GM18873 (cell line): ENCODE measurements around the gene SSBP2.
"Not testable (repeated sequence)": the region's sequence is repeated elsewhere in the genome, so short reads cannot be mapped to it uniquely, and the experiment has no call there.

Source experiments
- ATAC-seq: cut with Tn5 transposase; IDR thresholded peaks from one replicate; pipeline ENCODE4 v1.9.1; 2021; ENCODE audit warnings: mild to moderate bottlenecking, moderate library complexity, moderate number of reproducible peaks; ENCODE audit not compliant: unreplicated experiment, low FRiP score

Gene SSBP2

DNA sequence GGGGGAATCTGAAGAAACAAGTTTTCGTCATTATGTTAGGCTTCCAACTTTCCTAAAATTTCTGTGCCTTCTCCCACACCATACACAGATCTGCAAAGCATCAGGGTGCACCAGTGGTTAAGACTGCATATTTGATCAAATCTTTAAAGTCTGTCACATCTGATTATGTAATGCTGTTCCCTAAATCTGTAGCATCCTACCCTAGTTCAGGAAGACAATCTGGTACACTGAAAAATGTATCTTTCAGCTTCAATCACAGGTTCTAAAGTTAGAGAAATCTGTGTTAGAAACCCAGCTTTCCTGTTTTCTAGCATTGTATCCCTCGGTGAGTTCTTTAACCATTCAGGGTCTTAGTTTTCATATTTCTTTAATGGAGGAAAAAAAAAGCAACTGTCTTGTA, 3.9 kb downstream of the SSBP2 start:
- no peak for ATAC-seq

DNA sequence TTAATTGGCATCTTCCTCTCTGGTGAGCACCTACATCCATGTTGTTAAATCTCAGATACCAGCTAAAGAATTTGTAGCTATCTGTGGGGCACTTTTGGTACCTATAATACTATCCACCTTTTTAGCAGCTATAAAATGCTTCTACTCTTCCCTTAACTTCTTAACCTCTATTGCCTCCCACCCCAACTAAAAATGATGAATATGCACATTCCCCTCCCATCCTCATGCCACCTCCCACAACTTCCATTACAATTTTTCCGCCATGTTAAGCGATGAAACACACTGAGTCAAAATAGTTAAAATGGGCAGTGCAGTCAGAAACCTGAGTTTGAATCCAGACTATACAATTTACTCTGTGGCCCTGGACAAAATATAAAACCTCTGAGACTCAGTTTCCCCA, 10.1 kb downstream of the SSBP2 start:
- no peak for ATAC-seq

DNA sequence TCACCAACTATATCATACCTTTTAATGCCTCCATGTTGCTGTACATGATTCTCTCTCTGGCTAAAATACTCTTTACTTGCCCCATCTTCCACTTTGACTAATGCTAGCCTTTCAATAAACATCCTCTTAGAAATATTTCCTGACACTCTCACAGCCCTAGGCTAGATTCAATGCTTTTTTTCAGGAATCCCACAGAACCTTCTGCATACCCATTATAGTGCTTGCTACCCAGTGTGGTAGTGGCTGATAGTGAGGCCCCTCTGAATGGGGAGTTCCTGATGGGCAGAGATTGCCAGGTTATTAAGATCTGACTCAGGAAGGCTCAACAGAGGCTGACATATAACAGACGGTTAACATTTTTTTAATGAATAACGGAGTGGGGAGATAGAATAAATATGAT, 11.6 kb downstream of the SSBP2 start:
- ATAC-seq = no peak

DNA sequence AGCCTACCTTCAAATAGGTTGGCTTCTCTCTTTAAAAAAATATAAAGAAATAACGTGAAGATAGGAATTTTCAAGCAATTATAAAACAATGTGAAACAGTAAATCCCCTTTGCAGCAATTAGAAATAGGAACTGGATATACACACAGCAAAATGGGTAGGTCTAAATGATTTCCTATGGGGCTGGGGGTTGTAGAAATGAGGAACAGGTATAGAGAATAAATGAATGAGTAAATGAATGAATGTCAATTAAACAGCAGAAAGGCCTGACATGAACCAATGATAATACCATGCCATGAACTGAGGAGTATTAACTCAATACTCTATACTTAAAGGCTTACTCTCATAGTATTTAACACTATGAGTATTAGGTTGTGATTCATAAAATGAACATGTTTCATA, 21.6 kb downstream of the SSBP2 start:
- ATAC-seq = no peak

DNA sequence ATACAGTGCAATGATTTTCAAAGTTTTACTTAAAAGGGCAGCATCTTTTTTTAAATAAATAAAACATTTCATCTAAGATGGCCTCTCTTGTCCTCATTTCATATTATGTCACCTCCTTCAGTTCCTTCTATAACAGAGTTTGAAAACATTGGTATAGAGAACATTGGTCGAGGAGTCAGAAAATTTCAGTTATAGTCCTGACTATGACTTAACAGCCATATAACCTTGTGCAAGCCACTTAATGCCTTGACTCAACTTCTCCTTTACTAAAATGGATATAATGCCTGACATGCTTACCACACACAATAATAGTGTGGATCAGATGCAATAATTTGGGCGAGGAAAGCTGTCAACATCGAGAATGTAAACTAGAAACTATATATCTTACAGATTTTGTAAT, 22.6 kb downstream of the SSBP2 start:
- no peak for ATAC-seq

DNA sequence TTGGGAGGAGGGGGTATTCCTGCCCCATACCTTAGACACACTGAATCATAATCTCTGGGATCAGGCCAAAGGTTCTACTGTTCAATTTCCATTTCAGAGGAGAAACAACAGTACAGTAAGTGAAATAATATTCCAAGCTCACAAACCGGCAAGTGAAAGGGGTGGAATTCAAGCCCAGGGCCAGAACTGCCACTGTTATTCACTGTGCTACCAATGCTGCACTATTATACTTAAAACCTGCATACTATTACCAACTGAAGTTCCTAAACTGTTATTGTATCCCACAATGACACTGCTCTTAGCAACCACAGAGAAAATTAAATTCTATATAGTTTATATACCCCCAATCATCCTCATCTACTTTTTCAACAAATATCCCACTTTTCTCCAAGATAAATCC, 24.6 kb downstream of the SSBP2 start:
- no peak for ATAC-seq

DNA sequence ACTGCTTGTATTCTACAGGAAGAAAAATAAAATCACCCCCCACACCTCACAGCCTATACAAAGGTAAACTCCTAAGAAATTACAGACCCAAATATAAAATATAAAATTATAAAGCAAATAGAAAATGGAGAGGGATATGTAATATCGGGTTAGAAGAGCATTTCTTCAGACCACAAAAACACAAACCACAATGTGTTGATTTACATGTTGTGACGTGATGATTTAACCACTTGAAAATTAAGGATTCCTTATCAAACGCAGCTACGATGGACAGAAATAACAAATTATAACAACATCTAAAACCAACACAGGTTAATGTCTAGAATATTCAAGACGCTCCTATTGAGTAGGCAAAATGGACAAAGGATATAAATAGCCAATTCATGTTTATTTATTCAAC, 26.3 kb downstream of the SSBP2 start:
- ATAC-seq = no peak

DNA sequence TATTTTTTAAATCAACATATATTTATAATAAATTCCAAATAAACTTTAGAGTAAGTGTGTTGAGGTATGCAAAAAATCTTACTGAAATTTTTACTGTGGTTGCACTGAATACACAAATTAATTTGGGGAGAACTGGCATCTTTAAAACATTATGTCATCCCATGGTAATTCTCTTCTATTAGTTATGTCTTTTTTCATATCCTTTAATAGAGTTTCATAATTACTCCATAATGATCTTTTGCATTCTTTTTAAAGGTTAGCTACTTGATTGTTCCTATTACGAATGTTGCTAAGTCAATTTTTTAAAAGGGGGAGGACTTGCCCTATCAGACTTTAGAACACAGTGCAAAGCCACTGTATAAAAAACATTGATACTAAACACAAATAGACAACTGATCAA, 26.8 kb downstream of the SSBP2 start:
- ATAC-seq = no peak

DNA sequence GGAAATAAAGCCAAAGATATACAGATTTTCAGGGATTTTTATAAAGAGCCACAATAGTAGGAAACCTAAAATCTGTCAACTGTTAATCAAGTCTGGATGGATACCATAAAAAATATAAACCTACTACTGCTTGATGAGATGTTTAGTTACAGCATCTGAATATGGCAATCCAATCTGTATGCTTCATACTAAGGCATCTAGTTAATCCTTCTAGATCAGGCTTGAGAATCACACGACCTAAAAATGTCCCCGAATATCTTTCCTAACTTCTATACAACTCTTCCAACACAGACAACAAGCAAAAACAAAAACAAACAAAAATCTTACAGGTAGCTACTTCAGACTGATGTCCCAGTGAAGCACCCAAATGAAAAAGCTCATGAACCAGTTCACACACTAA, 29.8 kb downstream of the SSBP2 start:
- ATAC-seq = no peak

DNA sequence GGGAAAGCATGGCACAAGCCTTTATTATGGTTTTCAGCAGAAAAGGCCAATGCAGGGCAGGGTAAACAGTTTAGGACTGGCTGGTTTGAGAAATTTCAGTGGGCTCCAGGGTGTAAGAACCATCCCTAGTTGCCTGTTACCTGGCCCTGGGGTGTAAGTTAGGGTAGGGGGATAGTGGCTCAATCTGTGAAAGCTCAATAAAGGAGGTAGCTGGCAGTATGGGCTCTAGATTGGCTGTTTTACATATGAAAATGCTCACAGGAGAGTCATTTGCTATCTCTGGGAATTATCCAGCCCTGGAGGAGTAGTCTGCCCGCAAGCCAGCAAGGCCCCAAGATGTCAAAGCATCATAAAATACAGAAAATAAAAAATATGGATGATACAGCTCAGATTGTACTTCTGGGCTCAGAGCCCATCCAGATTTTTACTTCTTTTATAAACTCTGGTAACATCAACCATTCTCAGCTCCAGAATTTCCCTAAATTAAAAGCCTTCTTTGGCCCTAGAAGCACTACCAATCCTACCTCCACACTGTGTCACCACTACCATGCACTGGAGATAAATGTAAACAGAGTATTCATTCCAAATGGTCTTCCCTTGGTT, 31.1 kb downstream of the SSBP2 start:
- ATAC-seq = no peak

DNA sequence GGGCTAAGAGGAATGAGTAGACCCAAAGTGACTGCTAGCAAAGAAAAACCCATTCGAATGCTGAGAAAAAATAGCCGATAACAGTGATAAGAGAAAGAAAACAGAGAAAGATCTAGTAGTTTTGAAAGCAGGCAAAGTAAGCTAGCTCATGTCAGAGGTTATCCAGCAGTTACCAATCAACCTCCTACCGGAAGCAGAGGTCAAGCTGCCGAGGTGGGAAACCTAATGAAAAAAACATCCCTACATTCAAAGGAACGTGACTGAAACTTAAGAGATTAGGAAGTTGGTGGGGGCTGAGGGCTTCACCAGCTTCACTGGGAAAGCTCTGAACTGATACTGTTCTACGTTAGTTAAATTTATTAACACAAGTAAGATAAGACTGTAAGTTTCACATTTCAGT, 32.6 kb downstream of the SSBP2 start:
- ATAC-seq = no peak

DNA sequence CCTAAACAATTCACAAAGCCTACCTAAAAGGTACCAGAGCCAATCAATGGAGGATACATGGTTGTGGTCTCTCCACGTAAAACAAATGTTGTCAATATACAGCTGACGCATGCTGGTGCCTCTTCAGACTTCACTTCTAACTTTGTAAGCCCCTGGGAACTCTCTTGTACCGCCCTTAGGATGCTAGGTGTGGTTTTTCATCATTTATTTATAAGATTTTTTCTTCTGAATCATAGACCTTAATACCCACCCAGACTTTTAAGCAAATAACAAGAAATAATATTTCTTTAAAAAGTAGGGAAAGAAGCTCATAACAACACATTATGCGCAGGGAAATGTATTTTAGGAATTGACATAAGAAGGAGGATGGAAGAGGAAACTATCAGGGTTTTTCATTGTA, 33.0 kb downstream of the SSBP2 start:
- ATAC-seq = no peak

DNA sequence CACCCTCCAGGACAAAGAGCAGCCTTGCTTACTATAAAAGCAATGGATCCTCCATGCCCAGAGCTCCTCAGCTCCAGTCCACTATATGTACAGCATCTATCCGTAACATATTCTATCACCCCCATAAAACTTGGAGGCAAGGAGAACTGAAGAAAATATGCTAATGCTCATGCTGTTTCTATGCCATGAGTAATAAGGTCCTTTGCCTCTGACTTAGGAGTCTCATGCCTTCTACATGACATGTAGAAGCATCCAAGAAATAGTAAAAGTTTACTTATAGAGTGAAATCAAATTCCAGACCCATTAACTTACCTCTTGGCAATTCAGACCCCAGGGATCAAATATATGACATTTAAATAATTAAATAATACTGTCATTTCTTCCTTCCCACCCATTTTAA, 33.7 kb downstream of the SSBP2 start:
- ATAC-seq = no peak

DNA sequence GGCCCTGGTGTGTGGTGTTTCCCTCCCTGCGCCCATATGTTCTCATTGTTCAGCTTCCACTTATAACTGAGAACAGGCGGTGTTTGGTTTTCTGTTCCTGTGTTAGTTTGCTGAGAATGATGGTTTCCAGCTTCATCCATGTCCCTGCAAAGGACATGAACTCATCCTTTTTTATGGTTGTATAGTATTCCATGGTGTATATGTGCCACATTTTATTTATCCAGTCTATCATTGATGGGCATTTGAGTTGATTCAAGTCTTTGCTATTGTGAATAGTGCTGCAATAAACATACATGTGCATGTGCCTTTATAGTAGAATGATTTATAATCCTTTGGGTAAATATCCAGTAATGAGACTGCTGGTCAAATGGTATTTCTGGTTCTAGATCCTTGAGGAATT, 36.8 kb downstream of the SSBP2 start:
- not testable (repeated sequence) for ATAC-seq

DNA sequence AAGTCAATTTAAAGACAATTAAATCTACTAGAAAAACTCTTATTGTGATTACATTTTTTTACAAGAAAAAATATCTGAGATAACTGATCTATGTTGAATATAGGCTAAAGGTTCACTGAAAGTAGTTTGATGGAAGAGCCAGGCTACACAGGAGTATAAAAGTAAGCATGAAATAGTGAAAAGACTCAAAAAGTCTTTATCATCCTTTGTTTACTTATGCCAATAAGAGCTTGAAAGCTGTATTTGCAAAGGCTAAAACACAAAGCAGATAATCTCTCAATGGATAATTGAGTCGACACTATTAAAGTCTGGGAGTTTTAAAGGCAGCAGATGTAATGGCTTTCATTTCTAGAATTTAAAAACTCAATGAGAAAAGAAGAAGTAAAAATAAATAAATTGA, 42.0 kb downstream of the SSBP2 start:
- no peak for ATAC-seq

DNA sequence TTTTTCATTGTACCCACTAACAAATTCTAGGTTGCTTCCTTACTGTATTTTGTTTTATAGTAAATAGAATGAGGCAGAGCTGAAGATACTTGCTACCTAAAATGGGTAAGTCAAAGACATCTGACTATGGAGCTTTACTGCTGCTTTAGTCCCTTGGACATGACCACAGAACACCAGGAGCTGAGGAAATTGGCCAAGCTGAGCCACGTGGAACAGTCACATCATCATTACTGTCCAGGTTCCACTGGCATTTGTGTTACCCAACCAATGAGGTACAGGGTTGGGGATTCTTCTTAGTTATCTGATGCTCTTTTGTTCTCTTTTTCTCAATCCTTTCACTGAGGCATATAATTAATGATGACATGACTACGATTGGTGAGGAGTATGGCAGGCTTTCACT, 47.1 kb downstream of the SSBP2 start:
- ATAC-seq = no peak

DNA sequence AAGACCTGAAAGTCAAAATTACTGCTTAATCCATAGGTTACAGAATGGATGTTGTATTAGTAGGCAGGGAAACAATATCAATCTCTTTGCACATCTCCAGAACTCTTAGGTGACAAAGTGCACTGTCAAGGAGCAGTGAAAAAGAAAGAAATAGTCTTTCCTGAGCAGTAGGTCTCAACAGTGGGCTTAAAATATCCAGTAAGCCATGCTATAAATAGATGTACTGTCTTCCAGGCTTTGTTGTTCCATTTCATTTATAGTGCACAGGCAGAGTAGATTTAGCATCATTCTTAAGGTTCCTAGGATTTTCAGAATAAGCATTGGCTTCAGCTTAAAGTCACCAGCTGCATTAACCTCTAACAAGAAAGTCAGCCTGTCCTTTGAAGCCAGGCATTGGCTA, 50.7 kb downstream of the SSBP2 start:
- ATAC-seq = no peak

DNA sequence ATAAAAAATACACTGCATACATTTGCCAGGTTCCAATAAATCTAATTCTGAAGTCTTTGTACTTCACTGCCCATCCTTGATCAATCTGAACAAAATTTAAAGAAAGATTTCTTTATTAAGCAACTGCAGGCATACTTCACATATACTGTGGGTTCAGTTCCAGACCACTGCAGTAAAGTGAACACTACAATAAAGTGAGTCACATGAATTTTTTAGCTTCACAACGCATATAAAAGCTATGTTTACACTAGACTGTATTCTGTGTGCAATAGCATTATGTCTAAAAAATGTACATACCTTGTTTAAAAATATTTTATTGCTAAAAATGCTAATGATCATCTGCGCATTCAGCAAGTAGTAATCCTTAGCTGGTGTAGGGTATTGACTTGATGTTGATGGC, 52.1 kb downstream of the SSBP2 start:
- no peak for ATAC-seq

DNA sequence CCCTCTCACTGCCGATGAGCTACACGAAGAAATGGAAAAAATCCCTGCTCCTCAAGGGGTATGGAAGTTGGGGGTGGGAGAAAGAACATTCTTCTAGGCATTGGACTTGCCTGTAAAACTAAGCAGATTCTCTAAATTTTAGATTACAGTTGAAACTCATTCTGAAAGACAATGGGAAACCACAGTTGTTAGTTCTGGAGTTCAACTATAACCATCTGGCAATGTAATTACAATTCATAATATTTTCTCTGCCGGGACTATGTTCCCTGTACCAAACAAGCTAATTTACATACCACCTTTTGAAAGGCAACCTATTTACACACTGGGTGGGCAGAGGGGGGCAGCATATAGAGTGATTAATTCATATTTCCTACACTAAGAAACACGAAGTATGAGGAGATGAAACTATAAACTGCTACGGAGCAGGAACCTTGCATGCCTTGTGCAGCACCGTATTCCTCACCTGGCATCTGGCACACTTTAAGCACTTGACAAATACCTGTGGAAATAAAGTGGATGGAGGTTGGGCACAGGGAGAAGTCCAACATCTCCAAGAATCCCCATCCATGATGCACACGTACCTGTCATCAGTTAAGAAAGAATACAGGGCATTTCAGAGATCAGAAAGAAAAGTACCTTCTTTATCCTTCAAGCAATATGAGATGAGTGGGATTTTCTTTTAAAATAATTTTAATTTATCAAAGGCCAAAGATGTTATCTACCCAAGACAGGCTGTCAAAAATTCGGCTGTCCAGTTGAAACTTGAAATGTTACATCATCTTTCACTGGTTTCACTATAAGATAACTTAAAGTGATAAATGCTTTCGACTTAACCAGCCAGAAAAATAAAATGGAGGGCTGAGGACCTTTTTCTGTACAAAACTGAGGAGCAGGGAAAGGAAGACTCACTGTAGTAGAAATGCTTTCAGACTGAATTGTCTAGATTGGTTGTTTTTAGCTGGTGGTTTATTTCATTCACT, 54.2 kb downstream of the SSBP2 start:
- ATAC-seq = no peak

DNA sequence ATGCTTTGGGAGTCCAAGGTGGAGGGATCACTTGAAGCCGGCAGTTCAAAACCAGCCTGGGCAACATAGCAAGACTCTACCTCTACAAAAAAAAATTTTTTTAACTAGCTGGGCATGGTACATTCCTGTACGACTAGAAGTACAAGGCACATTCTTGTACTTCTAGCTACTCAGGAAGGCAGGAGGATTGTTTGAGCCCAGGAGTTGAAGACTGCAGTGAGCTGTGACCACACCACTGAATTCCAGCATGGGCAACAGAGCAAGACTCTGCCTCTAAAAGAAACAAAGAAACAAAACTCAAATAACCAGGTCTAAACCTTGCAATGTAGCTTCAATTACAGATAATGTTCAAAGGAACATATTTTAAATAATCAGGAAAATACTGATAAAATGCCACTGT, 56.2 kb downstream of the SSBP2 start:
- no peak for ATAC-seq

DNA sequence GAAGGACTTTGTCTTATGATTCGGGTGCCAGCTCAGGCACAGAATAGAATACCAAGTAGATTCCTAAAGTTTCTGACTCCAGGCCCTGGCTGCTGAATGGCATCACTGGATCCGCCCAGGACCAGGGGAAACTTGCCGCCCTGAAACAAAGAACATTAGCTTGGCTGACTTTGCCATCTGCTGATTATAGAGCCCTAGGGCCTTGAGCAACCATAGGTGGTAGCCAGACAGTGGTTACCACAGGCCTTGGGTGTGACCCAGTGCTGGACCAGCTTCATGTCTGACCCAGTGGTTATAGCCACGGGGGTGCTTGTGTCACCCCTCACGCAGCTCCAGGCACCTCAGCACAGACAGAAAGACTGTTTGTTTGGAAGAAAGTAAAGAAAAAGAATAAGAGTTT, 62.7 kb downstream of the SSBP2 start:
- ATAC-seq = no peak

DNA sequence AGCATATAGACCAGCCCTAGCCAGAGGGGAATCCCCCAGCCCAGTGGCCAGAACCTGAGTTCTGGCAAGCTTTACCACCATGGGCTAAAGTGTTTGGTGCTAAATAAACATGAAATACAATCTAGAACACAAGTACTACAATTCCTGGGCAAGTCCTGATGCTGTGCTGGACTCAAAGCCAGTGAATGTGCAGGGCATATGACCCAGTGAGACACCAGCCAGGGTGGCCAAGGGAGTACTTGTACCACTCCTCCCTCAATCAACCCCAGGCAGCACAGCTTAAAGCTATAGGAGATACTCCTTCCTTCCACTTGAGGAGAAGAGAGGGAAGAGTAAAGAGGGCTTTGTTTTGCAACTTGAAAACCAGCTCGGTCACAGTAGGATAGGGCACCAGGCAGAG, 63.6 kb downstream of the SSBP2 start:
- no peak for ATAC-seq
